GM18519 (cell line): ENCODE results near the gene MFAP4.

Experiments
- ATAC-seq: cut with Tn5 transposase; IDR thresholded peaks from one replicate; pipeline ENCODE4 v1.9.1; 2021; ENCODE audit warnings: mild to moderate bottlenecking, moderate library complexity; ENCODE audit not compliant: unreplicated experiment, low FRiP score

The MFAP4 gene

DNA sequence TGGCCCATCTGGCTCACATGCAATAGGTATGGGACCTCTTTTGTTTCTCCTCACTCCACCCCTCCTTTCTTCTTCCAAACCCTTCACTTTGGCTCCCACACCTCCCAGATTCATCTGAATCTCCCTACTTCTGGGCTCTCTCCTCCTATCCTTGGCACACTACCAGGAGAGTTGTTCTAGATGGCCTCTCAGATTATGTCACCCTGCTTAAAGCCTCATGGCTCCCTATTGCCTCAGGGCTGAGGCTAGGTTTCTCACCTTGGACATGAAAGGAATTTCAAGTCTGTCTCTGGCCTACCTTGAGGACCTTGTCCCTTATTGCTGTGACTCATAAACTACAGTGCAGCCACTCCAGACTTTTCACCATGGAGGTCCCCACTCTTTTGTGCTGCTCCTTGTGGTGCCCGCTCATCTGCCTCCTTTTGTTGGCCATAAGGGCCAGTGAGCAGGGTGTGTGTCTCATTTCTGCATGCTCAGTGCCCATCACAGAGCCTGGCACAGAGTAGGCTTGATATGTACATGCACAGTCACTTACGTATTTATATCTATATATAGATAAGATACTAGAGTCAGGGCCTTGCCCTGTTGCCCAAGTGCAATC, 1.0 kb upstream of the MFAP4 start:
- no peak for ATAC-seq

DNA sequence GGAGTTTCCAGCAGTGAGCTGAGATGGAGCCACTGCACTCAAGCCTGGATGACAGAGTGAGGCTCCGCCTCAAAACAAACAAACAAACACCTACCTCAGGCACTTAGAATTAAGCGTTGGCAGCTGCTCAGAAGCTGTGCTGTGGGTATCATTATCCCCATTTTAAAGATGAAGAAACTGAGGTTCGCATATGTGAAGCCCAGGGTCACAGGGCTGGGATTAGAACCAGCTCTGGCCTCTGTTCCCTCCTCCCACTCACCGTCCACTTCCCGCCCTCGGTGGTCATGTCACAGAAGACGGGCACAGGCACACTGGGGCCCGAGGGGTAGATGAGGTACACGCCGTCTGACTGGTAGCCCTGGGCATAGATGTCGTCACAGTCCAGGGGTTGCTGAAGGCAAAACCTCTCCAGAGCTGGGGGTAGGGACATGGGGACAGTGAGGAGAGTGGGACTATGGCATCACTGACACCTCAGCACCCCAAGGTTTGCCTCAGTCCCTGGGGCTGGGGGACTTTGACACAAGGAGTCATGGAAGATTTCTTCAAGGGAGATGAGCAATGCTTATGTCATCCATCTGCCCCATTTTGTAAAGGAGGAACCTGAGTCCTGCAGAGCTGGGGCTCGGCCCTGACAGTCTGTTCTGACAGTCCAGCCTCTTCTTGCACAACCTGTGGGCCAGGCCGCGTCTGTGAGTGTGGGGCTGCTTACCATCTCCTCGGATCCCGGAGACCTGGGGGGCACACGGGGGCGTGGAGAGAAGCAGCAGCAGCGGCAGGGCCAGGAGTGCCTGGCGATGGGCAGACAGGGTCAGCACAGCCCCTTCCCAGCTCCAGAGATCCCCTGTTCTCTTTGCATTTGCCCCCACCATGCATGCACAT, 700 bp downstream of the MFAP4 start:
- ATAC-seq, result no peak

DNA sequence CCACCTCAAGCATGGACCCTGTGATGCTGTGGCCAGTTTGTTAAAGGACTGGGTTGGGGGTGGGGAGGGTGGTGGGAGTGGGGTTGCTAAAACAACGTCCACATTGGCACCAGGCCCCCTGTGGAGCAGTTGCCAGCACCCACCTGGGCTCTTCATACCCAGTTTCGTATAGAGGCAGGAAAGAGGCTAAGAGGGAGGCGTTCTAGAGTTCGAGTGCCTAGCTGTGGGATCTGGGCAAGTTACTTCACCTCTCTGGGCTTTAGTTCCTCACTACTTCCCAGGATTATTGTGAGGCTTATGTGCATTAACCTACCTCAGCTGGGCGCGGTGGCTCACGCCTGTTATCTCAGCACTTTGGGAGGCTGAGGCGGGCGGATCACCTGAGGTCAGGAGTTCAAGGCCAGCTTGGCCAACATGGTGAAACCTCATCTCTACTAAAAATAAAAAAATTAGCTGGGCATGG, 1.4 kb downstream of the MFAP4 start:
- ATAC-seq, result no peak

DNA sequence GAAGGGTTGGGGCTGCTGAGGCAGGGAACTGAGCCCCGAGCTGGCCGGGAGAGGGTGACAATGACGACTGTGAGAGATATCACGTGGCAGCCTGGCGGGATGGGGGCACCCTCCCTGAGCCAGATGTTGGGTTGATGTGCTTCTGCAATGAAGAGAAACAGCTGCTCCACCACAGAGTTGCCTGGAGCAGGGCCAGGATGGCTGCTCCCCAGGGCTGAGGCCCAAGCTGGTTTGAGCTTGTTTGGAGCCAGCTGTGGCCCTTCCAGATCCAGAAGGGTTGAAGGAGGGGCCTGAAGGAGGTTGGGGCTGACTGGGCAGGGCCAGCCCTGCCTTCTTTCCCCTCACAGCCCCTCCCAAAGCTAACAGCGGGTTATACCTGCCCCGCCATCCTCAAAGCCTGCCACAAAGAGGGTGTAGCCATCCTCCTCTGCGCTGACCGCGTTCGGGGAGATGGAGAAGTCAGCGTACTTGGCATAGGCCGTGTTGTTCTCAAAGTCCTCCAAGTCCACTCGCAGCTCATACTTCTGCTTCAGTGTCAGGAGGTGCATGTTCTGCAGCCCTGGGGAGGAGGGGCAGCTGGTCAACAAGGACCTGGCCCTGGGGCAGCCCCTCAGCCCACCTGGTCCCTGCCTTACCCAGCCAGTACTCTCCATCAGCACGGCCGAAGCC, 2.1 kb downstream of the MFAP4 start:
- no peak for ATAC-seq

DNA sequence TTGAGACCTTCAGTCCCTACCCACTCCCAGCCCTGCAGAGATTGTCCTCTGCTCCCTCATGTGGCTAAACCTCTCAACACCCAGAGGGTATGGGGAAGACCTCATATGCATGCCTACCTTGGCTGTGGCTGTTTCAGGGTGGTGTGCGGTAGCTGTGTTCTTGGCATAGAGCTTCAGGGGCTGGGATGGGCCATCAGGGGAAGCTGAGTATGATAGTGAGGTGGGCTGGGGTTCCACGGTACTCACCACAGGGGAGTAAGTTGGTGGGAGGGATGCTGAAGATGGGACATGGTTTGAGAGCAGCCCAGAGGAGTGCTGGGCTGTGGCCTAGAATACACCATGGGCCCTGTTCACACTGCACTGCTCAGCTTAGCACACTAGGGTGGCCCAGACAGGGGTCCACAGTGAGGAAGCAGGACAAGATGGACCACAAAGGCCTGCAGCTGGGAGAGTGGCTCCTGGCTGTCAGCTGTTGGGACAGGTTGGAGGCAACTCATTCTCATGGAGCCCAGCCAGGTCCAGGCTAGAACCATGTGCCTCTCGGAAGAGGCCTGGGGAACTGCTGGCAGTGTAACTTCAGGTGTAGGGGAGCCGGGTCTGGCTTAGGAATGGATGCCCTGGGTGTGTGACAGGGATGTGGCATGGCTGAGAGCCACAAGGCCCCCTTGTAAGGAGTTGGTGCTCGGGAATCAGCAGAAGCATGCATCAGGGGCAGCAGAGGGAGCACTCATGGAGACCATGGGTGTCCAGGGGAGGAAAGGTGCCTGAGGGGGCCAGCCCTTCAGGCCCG, 3.1 kb downstream of the MFAP4 start:
- ATAC-seq, result no peak

DNA sequence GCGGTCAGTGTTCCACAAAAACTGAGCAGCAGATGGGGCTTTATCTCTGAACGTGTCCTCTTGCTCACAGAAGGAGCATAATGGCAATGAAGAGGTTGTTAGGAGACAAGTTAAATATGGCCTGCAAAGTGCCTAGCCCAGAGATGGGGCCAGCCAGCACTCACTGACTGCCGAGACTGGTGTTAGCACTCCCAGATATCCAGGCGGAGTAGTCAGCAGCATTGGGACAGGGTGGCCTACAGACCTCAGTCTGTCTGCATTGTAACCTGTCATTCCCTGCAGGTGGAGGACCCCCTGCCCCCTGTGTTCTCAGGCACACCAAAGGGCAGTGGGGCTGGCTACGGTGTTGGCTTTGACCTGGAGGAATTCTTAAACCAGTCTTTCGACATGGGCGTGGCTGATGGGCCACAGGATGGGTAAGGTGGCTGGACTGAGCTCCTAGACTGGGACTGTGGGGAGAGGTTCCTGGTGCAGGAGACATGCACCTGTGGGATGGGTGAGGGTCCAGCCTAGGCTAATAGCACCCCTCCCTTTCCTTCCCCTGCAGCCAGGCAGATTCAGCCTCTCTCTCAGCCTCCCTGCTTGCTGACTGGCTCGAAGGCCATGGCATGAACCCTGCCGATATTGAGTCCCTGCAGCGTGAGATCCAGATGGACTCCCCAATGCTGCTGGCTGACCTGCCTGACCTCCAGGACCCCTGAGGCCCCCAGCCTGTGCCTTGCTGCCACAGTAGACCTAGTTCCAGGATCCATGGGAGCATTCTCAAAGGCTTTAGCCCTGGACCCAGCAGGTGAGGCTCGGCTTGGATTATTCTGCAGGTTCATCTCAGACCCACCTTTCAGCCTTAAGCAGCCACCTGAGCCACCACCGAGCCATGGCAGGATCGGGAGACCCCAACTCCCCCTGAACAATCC, 4.2 kb downstream of the MFAP4 start:
- no peak for ATAC-seq

DNA sequence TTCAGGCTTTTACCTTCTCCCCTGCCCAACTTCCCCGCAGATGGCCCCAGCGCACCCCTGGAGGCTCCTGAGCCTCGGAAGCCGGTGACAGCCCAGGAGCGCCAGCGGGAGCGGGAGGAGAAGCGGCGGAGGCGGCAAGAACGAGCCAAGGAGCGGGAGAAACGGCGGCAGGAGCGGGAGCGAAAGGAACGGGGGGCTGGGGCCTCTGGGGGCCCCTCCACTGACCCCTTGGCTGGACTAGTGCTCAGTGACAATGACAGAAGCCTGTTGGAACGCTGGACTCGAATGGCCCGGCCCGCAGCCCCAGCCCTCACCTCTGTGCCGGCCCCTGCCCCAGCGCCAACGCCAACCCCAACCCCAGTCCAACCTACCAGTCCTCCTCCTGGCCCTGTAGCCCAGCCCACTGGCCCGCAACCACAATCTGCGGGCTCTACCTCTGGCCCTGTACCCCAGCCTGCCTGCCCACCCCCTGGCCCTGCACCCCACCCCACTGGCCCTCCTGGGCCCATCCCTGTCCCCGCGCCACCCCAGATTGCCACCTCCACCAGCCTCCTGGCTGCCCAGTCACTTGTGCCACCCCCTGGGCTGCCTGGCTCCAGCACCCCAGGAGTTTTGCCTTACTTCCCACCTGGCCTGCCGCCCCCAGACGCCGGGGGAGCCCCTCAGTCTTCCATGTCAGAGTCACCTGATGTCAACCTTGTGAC, 5.1 kb downstream of the MFAP4 start:
- ATAC-seq, result no peak

DNA sequence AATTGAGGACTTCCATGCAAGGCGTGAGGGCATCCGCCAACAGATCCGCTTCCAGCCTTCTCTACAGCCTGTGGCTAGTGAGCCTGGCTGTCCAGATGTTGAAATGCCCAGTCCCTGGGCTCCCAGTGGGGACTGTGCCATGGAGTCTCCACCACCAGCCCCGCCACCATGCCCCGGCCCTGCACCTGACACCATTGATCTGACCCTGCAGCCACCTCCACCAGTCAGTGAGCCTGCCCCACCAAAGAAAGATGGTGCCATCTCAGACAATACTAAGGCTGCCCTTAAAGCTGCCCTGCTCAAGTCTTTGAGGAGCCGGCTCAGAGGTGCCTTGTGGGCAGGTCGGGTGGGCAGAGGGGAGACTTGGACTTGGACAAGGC, 5.6 kb downstream of the MFAP4 start:
- ATAC-seq, result no peak

DNA sequence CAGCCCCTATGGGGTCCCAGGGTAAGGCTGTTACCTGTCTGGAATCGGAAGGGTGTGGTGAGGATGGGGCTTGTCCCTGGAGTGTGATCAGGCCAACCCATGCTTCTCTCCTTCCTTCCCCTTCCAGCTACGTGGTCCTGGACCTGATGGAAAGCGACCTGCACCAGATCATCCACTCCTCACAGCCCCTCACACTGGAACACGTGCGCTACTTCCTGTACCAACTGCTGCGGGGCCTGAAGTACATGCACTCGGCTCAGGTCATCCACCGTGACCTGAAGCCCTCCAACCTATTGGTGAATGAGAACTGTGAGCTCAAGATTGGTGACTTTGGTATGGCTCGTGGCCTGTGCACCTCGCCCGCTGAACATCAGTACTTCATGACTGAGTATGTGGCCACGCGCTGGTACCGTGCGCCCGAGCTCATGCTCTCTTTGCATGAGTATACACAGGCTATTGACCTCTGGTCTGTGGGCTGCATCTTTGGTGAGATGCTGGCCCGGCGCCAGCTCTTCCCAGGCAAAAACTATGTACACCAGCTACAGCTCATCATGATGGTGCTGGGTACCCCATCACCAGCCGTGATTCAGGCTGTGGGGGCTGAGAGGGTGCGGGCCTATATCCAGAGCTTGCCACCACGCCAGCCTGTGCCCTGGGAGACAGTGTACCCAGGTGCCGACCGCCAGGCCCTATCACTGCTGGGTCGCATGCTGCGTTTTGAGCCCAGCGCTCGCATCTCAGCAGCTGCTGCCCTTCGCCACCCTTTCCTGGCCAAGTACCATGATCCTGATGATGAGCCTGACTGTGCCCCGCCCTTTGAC, 6.3 kb downstream of the MFAP4 start:
- no peak for ATAC-seq

DNA sequence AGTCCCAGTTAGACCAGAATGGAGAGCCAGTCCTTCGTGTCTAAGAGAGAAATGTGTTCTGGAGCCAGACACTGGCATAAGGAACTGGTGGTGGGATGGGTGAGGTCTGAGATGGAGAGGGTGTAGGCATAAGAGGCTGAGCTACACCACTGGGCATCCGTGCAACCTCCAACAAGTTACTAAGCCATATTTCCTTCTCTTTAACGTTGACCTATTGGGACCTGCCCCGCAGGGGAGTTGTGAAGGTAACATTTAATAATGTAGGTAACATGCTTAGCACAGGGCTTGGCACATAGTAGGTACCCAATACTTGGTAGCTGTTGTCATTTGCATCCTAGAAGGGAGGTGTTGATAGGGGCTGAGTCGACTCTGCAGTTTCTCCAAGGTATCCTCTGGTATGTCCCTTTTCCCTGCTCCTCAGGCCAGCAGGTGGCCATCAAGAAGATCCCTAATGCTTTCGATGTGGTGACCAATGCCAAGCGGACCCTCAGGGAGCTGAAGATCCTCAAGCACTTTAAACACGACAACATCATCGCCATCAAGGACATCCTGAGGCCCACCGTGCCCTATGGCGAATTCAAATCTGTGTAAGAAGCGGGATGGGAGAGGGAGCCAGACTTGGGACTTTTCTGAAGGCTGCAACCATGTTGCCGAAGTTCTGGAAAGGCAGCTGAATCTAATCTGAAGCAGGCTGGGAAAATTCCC, 7.5 kb downstream of the MFAP4 start:
- ATAC-seq, result no peak

DNA sequence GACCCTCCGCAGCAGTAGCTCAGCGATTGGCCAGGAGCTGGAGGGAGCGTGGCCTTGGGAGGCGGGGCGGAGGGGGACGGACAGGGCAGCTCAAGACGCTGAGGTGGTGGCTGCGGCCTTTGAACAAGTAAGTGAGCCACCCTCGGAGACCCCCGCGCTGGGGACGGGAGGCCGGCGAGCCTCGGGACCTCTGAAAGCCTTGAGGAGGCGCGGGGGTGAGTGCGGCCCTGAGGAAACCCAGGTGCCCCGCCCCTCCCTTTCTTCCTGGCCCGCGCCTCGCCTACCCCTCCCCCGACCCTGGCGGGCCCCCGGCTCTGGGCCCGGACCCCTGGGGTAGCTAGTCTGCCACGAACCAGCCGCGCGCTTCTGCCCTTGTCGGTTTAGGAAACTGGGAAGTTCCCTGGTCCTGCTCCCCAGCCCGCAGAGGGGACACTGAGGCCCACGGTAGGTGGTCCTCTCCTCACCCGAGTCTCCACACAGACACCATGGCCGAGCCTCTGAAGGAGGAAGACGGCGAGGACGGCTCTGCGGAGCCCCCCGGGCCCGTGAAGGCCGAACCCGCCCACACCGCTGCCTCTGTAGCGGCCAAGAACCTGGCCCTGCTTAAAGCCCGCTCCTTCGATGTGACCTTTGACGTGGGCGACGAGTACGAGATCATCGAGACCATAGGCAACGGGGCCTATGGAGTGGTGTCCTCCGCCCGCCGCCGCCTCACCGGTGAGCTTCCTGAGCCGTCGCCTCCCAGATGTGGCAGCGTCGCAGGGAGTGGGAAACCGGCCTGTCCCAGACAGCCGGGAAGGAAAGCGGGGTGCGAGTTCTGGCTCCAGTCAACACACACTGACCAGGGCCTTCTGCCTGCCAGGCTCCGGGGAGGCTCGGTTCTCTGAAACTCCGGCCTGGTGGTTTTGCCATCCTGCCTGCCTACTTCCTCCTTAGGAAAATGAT, 8.3 kb downstream of the MFAP4 start, which contains the start of gene MAPK7:
TSS of gene MAPK7 (plus strand) at position 83 of the 945 bp plus-strand sequence. CDS start at position 486, 403 bp downstream.
- ATAC-seq, result no peak

DNA sequence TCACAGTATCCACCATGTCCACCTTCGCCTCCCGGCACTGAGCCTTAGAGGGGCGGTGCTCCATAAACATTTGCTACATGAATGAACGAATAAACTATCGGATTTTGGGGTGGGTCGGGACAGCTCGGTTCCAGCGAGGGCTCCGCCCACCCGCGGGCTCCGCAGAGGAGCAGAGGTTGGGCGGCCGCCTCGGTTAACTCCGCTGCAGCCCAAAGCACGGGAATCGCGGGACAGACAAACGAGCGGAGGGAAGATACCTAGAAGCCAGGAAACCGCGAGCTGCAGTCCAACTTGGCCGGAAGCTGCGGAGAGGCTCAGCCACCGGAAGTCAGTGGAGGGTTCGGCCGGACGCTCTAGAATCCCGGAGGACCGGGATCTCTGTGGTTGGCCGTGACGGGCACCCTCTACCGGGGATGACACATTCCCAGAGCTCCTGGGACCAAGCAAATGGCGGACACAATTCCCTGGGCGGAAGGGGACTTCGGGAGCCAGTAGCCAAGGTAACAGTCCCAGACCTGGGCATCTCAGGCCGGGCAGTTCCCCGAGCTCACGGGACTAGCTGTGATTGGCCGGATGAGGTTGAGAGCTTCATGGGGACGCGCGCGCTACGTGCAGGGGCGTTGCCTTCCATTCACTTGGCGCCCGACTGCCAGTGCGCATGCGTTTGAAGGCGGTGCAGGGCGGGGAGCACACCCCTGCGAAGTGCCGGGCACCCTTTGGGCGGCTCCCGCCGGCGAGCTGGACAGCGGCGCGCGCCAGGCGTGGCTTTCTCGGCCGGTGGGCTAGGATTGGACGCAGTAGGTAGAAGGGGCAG, 9.2 kb downstream of the MFAP4 start:
- peak; percentile 89 for ATAC-seq

DNA sequence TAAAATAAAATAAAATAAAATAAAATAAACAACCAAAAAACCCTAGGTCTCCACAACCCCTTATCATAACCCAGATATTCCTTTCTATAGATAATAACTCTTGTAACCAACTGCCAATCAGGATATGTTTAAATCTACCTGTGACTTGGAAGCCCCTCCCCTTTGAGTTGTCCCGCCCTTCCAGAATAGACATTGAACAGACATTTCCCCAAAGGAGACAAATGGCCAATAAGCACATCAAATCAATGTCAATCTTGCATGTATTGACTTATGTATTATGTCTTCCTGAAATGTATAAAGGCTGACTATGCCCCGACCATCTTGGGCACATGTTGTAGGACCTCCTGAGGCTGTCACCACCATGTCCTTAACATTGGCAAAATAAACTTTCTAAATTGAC, 10.2 kb downstream of the MFAP4 start:
- ATAC-seq, result no peak

DNA sequence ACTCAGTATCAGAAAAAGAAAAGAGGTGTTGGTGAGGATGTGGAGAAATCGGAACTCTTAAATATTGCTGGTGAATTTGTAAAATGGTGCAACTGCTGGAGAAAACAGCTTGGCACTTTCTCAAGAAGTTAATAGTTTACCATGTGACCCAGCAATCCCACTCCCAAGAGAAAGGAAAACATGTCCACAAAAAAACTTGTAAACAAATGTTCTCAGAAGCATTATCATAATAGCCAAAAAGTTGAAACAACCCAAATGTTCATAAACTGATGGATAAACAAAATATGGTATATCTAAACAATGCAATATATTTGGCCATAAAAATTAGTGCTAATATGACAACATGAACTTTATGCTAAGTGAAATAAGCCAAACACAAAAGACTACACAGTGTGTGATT, 11.3 kb downstream of the MFAP4 start:
- ATAC-seq, result no peak

DNA sequence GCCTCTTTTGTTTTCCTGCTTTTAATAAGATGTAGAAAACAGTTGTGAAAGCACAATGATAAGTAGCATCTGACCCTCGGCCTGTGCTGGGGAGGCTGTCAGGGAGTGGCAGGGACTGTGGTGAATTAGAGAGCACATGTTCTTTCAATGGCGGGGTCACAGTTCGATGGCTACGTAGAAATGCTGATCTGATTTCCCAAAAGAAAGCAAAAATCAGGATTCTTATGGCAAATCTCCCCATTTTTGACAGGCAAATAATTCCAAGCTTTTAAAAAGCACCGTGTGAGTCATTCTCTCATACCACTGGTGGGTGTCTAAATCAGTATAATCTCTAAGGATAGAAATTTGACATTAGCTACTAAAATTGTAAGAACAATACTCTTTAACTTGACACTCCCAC, 12.9 kb downstream of the MFAP4 start:
- ATAC-seq, result no peak
